GM12878 (cell line): Measurements from ENCODE around the gene CRMP1. TPM values are rescaled to one million over a fixed set of nuclear protein-coding genes. Genes with fewer than 3 reads are reported as not detected.

Source experiments
- ATAC-seq: fragments of 200-7000 bp; cut with Tn5 transposase; 3 replicates; pipeline ENCODE4 v1.9.1; 2020; ENCODE audit warnings: mild to moderate bottlenecking, moderate library complexity
- BruUV-seq: library from RNA; stranded (reverse); fragments of 400-500 nt; replicated peaks from 2 replicates; lab custom pipeline; 2021; lab: Mats Ljungman, UMichigan
- CTCF ChIA-PET: fragments of 300-600 bp; sonication (Branson Sonifier 250); formaldehyde crosslinking; extraction: SDS; loops from one replicate; lab custom pipeline; 2021; ENCODE audit warnings: inconsistent platforms; lab: Yijun Ruan, JAX
- POLR2A ChIA-PET: fragments of 350-600 bp; formaldehyde crosslinking; extraction: SDS; loops from one replicate; lab custom pipeline; 2021; ENCODE audit warnings: inconsistent platforms; lab: Charles Lee
- RAD21 ChIA-PET: fragments of 300-600 bp; sonication (Branson Sonifier 250); formaldehyde crosslinking; loops from one replicate; lab custom pipeline; 2023; ENCODE audit warnings: antibody characterized with exemption; ENCODE audit not compliant: unreplicated experiment; lab: Charles Lee
- SMC1A ChIA-PET: fragments of 300-600 bp; sonication (Branson Sonifier 250); formaldehyde crosslinking; loops from one replicate; lab custom pipeline; 2023; ENCODE audit not compliant: unreplicated experiment, uncharacterized antibody; lab: Charles Lee
- DNase-seq: peaks from one replicate; pipeline ENCODE4 v3.0.0-alpha.2; 2011; ENCODE audit warnings: low read depth, low spot score
- FAIRE-seq: peaks from 3 replicates; lab custom pipeline; 2011; peaks lifted over from hg19 to GRCh38; lab: Jason Lieb, UNC
- H2AFZ ChIP-seq: 2 replicates; pipeline ENCODE4 v1.6.0; 2011; ENCODE audit warnings: low read depth, low read length, control low read depth; ENCODE audit not compliant: control insufficient read depth
- H3K27ac ChIP-seq: 2 replicates; pipeline ENCODE4 v1.5.1; 2011; ENCODE audit warnings: control low read depth; ENCODE audit not compliant: control insufficient read depth, insufficient read depth
- H3K27me3 ChIP-seq, 2 experiments: replicated peaks in 1 of 2; 2 replicates each; pipeline versions ENCODE4 v1.6.0 to v1.6.1; 2011; ENCODE audit warnings: low read length in 1 of 2; ENCODE audit not compliant: control insufficient read depth in 2 of 2, insufficient read depth in 2 of 2
- H3K36me3 ChIP-seq, 2 experiments: 2 replicates each; pipeline ENCODE4 v1.5.1; 2011; ENCODE audit warnings: low read length in 1 of 2; ENCODE audit not compliant: control insufficient read depth in 2 of 2, insufficient read depth in 2 of 2
- H3K4me1 ChIP-seq: 2 replicates; pipeline ENCODE4 v1.6.1; 2011; ENCODE audit warnings: mild to moderate bottlenecking, low read length, moderate library complexity, mixed read lengths; ENCODE audit not compliant: control insufficient read depth, insufficient read depth
- H3K4me2 ChIP-seq: 2 replicates; pipeline ENCODE4 v1.6.0; 2011; ENCODE audit warnings: control low read depth; ENCODE audit not compliant: control insufficient read depth, insufficient read depth
- H3K4me3 ChIP-seq: fragments of 200-600 bp; sonication (generic); 2 replicates; pipeline ENCODE4 v1.5.1; 2016
- H3K79me2 ChIP-seq: 2 replicates; pipeline ENCODE4 v1.6.0; 2011; ENCODE audit warnings: low read length; ENCODE audit not compliant: control insufficient read depth, insufficient read depth
- H3K9ac ChIP-seq: 2 replicates; pipeline ENCODE4 v1.8.0; 2011; ENCODE audit warnings: low read length, control low read depth, mixed read lengths; ENCODE audit not compliant: control insufficient read depth, insufficient read depth
- H3K9me3 ChIP-seq: replicated peaks from 3 replicates; pipeline ENCODE4 v1.5.1; 2011; ENCODE audit warnings: mild to moderate bottlenecking, low read length; ENCODE audit not compliant: control insufficient read depth, insufficient read depth
- H4K20me1 ChIP-seq: 2 replicates; pipeline ENCODE4 v1.6.0; 2011; ENCODE audit not compliant: control insufficient read depth, insufficient read depth
- EED ChIP-seq: sonication (generic); IDR thresholded peaks from 2 replicates; pipeline ENCODE4 v1.6.1; 2016; ENCODE audit warnings: antibody characterized with exemption, low read depth
- STAT3 ChIP-seq: IDR thresholded peaks from 2 replicates; pipeline ENCODE4 v1.6.1; 2011; ENCODE audit warnings: low read depth, low read length, improper control_type of control experiment
- ZBED1 ChIP-seq: IDR thresholded peaks from 2 replicates; pipeline ENCODE4 v1.6.1; 2016; ENCODE audit warnings: borderline replicate concordance
- ZNF207 ChIP-seq: fragments of 450-650 bp; IDR thresholded peaks from 2 replicates; pipeline ENCODE4 v1.6.1; 2014; ENCODE audit warnings: antibody characterized with exemption, mild to moderate bottlenecking, borderline replicate concordance
- ZNF384 ChIP-seq: IDR thresholded peaks from 2 replicates; pipeline ENCODE4 v1.6.1; 2012; ENCODE audit warnings: low read depth, mild to moderate bottlenecking, low read length, improper control_type of control experiment, borderline replicate concordance
- WGBS: methylation state at CpG from one replicate; pipeline ENCODE4 v1.1.6; 2016; ENCODE audit warnings: low lambda C conversion rate; ENCODE audit not compliant: insufficient replicate concordance, insufficient coverage; ENCODE audit errors: missing lambda C conversion rate; 5-methylcytosine and 5-hydroxymethylcytosine counted together
- in situ Hi-C: fragments of 300-500 bp; cut with MboI; formaldehyde crosslinking; loops from 9 replicates; pipeline ENCODE4 v1.14.3; 2018; ENCODE audit warnings: mixed read lengths
- intact Hi-C: fragments of 100-400 bp; cut with micrococcal nuclease; formaldehyde crosslinking; loops from one replicate; pipeline ENCODE4 v1.14.2; 2022; ENCODE audit not compliant: unreplicated experiment
- polyA plus RNA-seq, 11 experiments: library from polyadenylated mRNA; depleted of rRNA in 4 of 11; unstranded in 6 of 11; stranded (reverse) in 5 of 11; fragments of >200 nt; fragmentation: Nextera tagmentation in 4 of 11; fragmentation: Illumina TruSeq in 1 of 11; extraction: Ambion mirVana in 4 of 11; extraction: Trizol in 1 of 11; gene quantifications; 1 replicate in 1 of 11; 2 replicates in 10 of 11; pipeline versions ENCODE4 v1.2.1 to v1.2.3, GENCODE V29; 2011 to 2016; ENCODE audit warnings: inconsistent platforms in 2 of 11, missing spikeins in 2 of 11, low read depth in 1 of 11
- total RNA-seq, 4 experiments: library from RNA; depleted of rRNA in 3 of 4; stranded (reverse); fragments of >200 nt in 3 of 4; fragmentation: Illumina TruSeq in 1 of 4; extraction: Trizol in 1 of 4; gene quantifications; 2 replicates each; pipeline versions ENCODE4 v1.2.1 to v1.2.3, GENCODE V29; 2013 to 2021
- TF ChIP-seq, protein P1 (sequence below): fragments of 450-650 bp; IDR thresholded peaks from 2 replicates; pipeline ENCODE4 v1.6.1; 2014; ENCODE audit warnings: mild to moderate bottlenecking
- TF ChIP-seq, protein P2 (sequence below): fragments of 450-650 bp; IDR thresholded peaks from 2 replicates; pipeline ENCODE4 v1.6.1; 2017; ENCODE audit warnings: low read depth, mild to moderate bottlenecking, moderate library complexity
- TF ChIP-seq, protein P3 (sequence below): IDR thresholded peaks from 2 replicates; pipeline ENCODE4 v1.6.1; 2012; ENCODE audit warnings: low read depth, low read length, improper control_type of control experiment

CRMP1 gene
- total and polyA plus RNA-seq, 10 of the 15 experiments (the other 5 are each of a cell fraction or from before 2014, with no cell fraction given) = 0.03 to 1.4 (median 0.12) TPM; not detected in 2

DNA sequence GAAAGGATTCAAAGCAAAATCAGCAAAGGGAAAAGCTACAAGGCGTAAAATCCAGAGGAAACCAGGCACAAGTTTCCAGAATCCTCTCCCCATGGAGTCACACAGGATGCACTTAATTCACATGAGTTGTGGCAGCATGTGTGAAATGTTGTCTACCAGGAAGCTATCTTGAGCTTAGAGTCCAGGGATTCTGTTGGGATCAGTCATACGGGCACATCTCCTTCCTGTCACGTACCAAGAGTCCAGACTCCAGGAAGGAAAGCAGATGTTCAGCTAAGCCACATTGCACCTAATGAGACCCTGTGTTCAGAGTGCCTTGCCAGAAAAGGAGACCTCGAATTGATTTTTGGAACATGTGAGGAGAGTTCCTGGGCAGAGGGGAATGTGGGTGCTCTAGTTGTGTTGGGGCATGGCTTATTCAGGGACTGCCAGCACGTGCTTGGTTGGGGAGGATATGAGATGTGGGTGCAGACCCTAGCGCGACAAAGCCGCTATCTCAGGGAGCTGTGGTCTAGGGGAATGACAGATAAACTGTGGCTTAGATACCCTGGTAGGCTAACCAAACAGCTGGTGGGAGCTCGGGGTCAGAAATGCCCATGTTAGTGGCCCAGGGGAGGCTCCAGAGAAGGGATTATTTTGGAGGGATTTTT lies 111.9 kb downstream of the CRMP1 start:
- WGBS = 34% methylated on average over 9 of the region's 9 CpGs
- Histone ChIP-seq H3K27me3 (no peaks in the 10 kb centered on the region), H3K79me2 (no peaks in the 10 kb centered on the region), H3K27ac (no peak overlapping the region), H3K9me3 (peaks cover 6% of the 10 kb centered on the region; the same call in 2 of the 3 replicates), H2AFZ (no peak overlapping the region), H3K4me1 (no peaks in the 10 kb centered on the region), H3K36me3 (peaks cover 2 to 8% of the 10 kb centered on the region in 2 experiments; a peak in 1 of 4 replicates), H3K4me2 (no peak overlapping the region), H4K20me1 (no peaks in the 10 kb centered on the region), H3K9ac (no peak overlapping the region), H3K4me3 (no peak overlapping the region)
- TF ChIP-seq ZBED1 (no peak), ZNF207 (no peak), STAT3 (no peak), EED (no peak), ZNF384 (no peak)
- TF ChIP-seq, protein P1, sequence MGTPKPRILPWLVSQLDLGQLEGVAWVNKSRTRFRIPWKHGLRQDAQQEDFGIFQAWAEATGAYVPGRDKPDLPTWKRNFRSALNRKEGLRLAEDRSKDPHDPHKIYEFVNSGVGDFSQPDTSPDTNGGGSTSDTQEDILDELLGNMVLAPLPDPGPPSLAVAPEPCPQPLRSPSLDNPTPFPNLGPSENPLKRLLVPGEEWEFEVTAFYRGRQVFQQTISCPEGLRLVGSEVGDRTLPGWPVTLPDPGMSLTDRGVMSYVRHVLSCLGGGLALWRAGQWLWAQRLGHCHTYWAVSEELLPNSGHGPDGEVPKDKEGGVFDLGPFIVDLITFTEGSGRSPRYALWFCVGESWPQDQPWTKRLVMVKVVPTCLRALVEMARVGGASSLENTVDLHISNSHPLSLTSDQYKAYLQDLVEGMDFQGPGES = no peak
- TF ChIP-seq, protein P2, sequence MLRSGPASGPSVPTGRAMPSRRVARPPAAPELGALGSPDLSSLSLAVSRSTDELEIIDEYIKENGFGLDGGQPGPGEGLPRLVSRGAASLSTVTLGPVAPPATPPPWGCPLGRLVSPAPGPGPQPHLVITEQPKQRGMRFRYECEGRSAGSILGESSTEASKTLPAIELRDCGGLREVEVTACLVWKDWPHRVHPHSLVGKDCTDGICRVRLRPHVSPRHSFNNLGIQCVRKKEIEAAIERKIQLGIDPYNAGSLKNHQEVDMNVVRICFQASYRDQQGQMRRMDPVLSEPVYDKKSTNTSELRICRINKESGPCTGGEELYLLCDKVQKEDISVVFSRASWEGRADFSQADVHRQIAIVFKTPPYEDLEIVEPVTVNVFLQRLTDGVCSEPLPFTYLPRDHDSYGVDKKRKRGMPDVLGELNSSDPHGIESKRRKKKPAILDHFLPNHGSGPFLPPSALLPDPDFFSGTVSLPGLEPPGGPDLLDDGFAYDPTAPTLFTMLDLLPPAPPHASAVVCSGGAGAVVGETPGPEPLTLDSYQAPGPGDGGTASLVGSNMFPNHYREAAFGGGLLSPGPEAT = no peak
- TF ChIP-seq, protein P3, sequence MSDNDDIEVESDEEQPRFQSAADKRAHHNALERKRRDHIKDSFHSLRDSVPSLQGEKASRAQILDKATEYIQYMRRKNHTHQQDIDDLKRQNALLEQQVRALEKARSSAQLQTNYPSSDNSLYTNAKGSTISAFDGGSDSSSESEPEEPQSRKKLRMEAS = no peak
- SMC1A ChIA-PET = interaction anchor here (1.1 kb wide), 1 partner anchor 9 kb away, joined by 3 read pairs; no protein-coding TSS in a partner anchor
- DNase-seq (no peak), ATAC-seq (no peak), FAIRE-seq (no peak)
- BruUV-seq = no TSS peak
- CTCF ChIA-PET = interaction anchor here (0.9 kb wide), 1 partner anchor 33 kb away, joined by 3 read pairs; no protein-coding TSS in a partner anchor
- in situ Hi-C loops (no loop called here), intact Hi-C loops (no loop called here)
- RAD21 ChIA-PET = no interaction called here
- POLR2A ChIA-PET = no interaction called here
